ENCODE measurements around the gene JOSD2. TPM values are rescaled to one million over a fixed set of nuclear protein-coding genes. Genes with fewer than 3 reads are reported as not detected.

The JOSD2 gene
- total and polyA plus RNA-seq, 9 of the 15 experiments (the other 6 are each of a cell fraction or from before 2014, with no cell fraction given), result 0.06 to 14.4 (median 3.1) TPM

DNA sequence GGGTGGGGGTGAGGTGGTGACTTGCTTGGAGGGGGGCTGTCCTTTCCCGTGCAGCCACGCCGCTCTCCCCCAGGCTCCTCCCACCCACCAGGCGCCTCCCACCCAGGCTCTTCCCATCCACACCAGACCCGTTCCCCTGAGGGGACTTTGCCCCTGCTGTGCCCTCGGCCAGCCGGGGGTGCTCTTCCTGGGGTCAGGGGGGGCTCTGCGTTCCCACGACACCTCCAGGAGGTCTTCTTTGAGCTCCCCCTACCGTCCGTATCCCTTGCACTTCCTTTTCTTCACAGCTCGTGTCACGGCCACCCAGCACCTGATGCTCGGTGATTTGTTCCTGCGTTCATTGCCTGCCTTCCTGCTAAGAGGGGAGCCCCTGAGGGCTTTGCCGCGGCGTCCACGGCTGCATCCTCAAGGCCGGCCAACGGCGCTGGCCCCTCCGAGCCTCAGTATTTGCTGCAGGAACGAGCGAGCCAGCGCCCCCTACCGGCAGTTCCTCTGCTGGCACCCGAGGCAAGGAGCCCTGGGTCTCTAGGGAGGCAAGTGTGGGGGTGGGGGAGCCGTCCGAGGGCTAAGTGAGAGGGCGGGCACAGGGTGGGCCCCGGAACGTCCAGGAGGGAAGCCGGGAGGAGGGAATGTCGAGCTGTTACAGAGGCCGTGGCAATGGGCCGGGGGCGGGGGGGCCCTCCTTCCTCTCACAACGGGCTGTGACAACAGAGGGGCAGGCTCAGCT is 45.5 kb upstream of the JOSD2 start (continued):
- TF ChIP-seq ZNF780A (CRISPR knock-in tag; IDR thresholded peaks at IDR 0.05), result no peak
- no peak for TF ChIP-seq ZC3H4 (CRISPR knock-in tag; IDR thresholded peaks at IDR 0.05; ENCODE audit: borderline replicate concordance)
- TF ChIP-seq, protein P1, sequence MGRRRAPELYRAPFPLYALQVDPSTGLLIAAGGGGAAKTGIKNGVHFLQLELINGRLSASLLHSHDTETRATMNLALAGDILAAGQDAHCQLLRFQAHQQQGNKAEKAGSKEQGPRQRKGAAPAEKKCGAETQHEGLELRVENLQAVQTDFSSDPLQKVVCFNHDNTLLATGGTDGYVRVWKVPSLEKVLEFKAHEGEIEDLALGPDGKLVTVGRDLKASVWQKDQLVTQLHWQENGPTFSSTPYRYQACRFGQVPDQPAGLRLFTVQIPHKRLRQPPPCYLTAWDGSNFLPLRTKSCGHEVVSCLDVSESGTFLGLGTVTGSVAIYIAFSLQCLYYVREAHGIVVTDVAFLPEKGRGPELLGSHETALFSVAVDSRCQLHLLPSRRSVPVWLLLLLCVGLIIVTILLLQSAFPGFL (CRISPR knock-in tag; IDR thresholded peaks at IDR 0.05), result no peak
- TF ChIP-seq ILF3 (IDR thresholded peaks at IDR 0.05; ENCODE audit: borderline replicate concordance), result no peak
- no peak for TF ChIP-seq GABPA (tag; conservative IDR thresholded peaks at IDR 0.05; ENCODE audit: low read depth)
- TF ChIP-seq, protein P2, sequence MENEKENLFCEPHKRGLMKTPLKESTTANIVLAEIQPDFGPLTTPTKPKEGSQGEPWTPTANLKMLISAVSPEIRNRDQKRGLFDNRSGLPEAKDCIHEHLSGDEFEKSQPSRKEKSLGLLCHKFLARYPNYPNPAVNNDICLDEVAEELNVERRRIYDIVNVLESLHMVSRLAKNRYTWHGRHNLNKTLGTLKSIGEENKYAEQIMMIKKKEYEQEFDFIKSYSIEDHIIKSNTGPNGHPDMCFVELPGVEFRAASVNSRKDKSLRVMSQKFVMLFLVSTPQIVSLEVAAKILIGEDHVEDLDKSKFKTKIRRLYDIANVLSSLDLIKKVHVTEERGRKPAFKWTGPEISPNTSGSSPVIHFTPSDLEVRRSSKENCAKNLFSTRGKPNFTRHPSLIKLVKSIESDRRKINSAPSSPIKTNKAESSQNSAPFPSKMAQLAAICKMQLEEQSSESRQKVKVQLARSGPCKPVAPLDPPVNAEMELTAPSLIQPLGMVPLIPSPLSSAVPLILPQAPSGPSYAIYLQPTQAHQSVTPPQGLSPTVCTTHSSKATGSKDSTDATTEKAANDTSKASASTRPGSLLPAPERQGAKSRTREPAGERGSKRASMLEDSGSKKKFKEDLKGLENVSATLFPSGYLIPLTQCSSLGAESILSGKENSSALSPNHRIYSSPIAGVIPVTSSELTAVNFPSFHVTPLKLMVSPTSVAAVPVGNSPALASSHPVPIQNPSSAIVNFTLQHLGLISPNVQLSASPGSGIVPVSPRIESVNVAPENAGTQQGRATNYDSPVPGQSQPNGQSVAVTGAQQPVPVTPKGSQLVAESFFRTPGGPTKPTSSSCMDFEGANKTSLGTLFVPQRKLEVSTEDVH (IDR thresholded peaks at IDR 0.05; ENCODE audit: low read depth, partially characterized antibody), result peak; percentile 32
- TF ChIP-seq CBX8 (IDR thresholded peaks at IDR 0.05; ENCODE audit: borderline replicate concordance, extremely low read depth, low read depth, low read length, poor library complexity, severe bottlenecking), result no peak
- TF ChIP-seq, protein P3, sequence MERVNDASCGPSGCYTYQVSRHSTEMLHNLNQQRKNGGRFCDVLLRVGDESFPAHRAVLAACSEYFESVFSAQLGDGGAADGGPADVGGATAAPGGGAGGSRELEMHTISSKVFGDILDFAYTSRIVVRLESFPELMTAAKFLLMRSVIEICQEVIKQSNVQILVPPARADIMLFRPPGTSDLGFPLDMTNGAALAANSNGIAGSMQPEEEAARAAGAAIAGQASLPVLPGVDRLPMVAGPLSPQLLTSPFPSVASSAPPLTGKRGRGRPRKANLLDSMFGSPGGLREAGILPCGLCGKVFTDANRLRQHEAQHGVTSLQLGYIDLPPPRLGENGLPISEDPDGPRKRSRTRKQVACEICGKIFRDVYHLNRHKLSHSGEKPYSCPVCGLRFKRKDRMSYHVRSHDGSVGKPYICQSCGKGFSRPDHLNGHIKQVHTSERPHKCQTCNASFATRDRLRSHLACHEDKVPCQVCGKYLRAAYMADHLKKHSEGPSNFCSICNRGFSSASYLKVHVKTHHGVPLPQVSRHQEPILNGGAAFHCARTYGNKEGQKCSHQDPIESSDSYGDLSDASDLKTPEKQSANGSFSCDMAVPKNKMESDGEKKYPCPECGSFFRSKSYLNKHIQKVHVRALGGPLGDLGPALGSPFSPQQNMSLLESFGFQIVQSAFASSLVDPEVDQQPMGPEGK (CRISPR knock-in tag; IDR thresholded peaks at IDR 0.05; ENCODE audit: borderline replicate concordance), result no peak
- TF ChIP-seq, protein P4, sequence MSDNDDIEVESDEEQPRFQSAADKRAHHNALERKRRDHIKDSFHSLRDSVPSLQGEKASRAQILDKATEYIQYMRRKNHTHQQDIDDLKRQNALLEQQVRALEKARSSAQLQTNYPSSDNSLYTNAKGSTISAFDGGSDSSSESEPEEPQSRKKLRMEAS (CRISPR knock-in tag; IDR thresholded peaks at IDR 0.05), result no peak
- no peak for TF ChIP-seq FOXJ3 (CRISPR knock-in tag; IDR thresholded peaks at IDR 0.05)
- TF ChIP-seq LCOR (CRISPR knock-in tag; IDR thresholded peaks at IDR 0.05), result peak; percentile 13; the same call in 1 of the 2 replicates
- no peak for TF ChIP-seq ZNF507 (tag; conservative IDR thresholded peaks at IDR 0.05)
- TF ChIP-seq POLR2G (IDR thresholded peaks at IDR 0.05; ENCODE audit: low read depth, low read length), result peak; percentile 72
- TF ChIP-seq, protein P5, sequence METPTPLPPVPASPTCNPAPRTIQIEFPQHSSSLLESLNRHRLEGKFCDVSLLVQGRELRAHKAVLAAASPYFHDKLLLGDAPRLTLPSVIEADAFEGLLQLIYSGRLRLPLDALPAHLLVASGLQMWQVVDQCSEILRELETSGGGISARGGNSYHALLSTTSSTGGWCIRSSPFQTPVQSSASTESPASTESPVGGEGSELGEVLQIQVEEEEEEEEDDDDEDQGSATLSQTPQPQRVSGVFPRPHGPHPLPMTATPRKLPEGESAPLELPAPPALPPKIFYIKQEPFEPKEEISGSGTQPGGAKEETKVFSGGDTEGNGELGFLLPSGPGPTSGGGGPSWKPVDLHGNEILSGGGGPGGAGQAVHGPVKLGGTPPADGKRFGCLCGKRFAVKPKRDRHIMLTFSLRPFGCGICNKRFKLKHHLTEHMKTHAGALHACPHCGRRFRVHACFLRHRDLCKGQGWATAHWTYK (CRISPR knock-in tag; IDR thresholded peaks at IDR 0.05), result no peak
- TF ChIP-seq RBM15 (IDR thresholded peaks at IDR 0.05; ENCODE audit: insufficient read depth, low read length), result no peak
- no peak for TF ChIP-seq TARDBP (IDR thresholded peaks at IDR 0.05)
- no peak for TF ChIP-seq CCAR2 (IDR thresholded peaks at IDR 0.05; ENCODE audit: low read depth, low read length)
- no peak for TF ChIP-seq ZNF224 (CRISPR knock-in tag; IDR thresholded peaks at IDR 0.05)
- TF ChIP-seq ZNF583 (CRISPR knock-in tag; IDR thresholded peaks at IDR 0.05), result no peak
